OCI-LY7 (cell line): ENCODE results near the gene NSMF.

Experiments
- CTCF ChIP-seq: fragments of 200-600 bp; sonication (generic); conservative IDR thresholded peaks from 2 replicates; pipeline ENCODE4 v1.5.1; 2014; ENCODE audit warnings: mild to moderate bottlenecking, antibody characterized with exemption, low read length, moderate library complexity, mixed read lengths
- EZH2phosphoT487 ChIP-seq: fragments of 200-600 bp; sonication (generic); IDR thresholded peaks from 2 replicates; pipeline ENCODE4 v1.6.1; 2018; ENCODE audit warnings: low read depth, borderline replicate concordance, mild to moderate bottlenecking, mixed run types, antibody characterized with exemption, low read length, moderate library complexity, mixed read lengths

- TF ChIP-seq CTCF (no peak), EZH2phosphoT487 (no peak)
Measured at GRCh38 chr9:137398561-137399468, 60.3 kb downstream of the NSMF start.
